ENCODE results near the gene PTPRM.

PTPRM gene

DNA sequence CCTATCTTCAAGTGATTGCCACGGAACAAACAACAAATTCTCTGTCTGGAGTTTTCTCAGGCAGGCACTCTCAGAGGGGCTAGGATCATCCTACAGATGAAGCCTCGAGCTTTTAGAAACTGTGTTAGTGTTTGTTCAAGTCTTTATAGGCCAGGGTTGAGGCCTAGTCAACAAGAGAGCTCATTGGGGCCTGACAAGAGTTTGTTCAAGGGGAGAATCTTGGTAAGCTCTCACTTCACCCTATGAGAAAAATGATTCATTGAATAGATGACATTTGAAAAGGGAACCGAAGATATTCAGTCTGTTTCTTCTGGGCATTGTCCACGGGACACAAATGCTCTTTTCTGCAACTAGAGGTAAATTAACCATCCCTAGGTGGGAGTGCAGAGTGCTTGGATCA is 476.9 kb downstream of the PTPRM start:
- no peak for DNase-seq (ENCODE audit: low read depth in 2 of 2)
- TF ChIP-seq CTCF (IDR thresholded peaks at IDR 0.05; ENCODE audit: low read depth, low read length): no peak
- H3K4me3 ChIP-seq (replicated peaks in 1 of 2; ENCODE audit: low read depth in 2 of 2, low read length in 2 of 2): no peak overlapping the region

DNA sequence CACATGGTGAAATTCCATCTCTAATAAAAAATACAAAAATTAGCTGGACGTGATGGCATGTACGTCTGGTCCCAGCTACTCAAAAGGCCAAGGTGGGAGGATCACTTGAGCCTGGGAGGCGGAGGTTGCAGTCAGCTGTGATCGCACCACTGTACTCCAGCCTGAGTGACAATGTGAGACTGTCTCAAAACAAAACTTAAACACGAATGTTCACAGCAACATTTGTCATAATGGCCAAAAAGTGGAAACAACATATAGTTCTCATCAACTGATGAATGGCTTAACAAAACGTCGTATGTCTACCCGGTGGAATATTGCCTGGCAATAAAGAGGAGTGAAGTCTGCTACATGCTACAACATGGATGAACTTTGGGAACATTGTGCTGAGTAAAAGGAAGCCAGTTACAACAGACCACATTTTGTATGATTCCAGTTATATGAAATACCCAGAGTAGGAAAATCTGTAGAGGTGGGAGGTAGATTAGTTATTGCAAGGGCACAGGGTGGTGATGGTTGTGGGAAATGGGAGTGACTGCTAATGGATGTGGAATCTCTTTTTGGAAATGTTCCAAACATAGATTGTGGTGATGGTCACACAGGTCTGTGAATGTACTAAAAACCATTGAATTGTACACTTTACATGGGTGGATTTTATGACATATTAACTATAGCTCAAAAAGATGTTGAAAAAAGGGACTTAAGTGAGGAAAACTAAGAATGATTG is 478.2 kb downstream of the PTPRM start:
- H3K4me3 ChIP-seq (replicated peaks in 1 of 2; ENCODE audit: low read depth in 2 of 2, low read length in 2 of 2): no peak overlapping the region
- no peak for TF ChIP-seq CTCF (IDR thresholded peaks at IDR 0.05; ENCODE audit: low read depth, low read length)
- peak in 1 of 2 donors; percentile 29 for DNase-seq (ENCODE audit: low read depth in 2 of 2)

DNA sequence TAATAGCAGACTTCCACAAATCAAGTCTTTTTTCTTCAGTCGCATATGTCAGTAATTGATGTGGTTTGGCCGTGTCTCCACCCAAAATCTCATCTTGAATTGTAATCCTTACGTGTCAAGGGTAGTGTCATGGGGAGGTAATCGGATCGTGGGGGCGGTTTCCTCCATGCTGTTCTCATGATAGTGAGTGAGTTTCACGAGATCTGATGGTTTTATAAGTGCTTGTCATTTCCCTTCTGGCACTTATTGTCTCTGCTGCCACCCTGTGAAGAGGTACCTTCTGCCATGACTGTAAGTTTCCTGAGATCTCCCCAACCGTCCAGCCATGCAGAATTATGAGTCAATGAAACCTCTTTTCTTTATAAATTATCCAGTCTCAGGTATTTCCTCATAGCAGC is 478.8 kb downstream of the PTPRM start:
- TF ChIP-seq CTCF (IDR thresholded peaks at IDR 0.05; ENCODE audit: low read depth, low read length): no peak
- H3K4me3 ChIP-seq (replicated peaks in 1 of 2; ENCODE audit: low read depth in 2 of 2, low read length in 2 of 2): no peak overlapping the region
- peak in 1 of 2 donors; percentile 12 for DNase-seq (ENCODE audit: low read depth in 2 of 2)

DNA sequence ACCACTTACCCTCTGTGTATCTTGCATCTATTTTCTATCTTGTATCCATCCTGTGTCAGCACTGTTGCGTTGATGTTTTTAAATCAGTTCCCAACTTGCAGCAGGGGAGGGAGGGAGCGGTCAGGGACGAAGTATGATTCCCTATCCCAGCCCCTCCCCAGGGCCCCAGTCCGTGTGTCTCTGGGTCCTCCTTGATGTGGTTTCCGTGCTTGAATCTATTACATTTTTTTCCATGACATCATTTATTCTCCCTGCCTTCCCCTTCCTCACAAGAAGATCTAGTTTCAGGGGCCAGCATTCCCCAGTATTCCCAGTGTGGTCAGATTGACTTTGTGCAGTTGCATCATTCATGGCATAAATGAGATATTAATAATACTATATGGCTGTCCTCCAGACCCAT is 479.3 kb downstream of the PTPRM start:
- no peak for TF ChIP-seq CTCF (IDR thresholded peaks at IDR 0.05; ENCODE audit: low read depth, low read length)
- H3K4me3 ChIP-seq (replicated peaks in 1 of 2; ENCODE audit: low read depth in 2 of 2, low read length in 2 of 2): no peak overlapping the region
- no peak for DNase-seq (ENCODE audit: low read depth in 2 of 2)

GRCh38 chr18:8049147-8049546 is 482.0 kb downstream of the PTPRM start:
- no peak overlapping the region for H3K4me3 ChIP-seq (replicated peaks in 1 of 2; ENCODE audit: low read depth in 2 of 2, low read length in 2 of 2)
- no peak for TF ChIP-seq CTCF (IDR thresholded peaks at IDR 0.05; ENCODE audit: low read depth, low read length)
- DNase-seq (ENCODE audit: low read depth in 2 of 2): peak in 1 of 2 donors; percentile 28

DNA sequence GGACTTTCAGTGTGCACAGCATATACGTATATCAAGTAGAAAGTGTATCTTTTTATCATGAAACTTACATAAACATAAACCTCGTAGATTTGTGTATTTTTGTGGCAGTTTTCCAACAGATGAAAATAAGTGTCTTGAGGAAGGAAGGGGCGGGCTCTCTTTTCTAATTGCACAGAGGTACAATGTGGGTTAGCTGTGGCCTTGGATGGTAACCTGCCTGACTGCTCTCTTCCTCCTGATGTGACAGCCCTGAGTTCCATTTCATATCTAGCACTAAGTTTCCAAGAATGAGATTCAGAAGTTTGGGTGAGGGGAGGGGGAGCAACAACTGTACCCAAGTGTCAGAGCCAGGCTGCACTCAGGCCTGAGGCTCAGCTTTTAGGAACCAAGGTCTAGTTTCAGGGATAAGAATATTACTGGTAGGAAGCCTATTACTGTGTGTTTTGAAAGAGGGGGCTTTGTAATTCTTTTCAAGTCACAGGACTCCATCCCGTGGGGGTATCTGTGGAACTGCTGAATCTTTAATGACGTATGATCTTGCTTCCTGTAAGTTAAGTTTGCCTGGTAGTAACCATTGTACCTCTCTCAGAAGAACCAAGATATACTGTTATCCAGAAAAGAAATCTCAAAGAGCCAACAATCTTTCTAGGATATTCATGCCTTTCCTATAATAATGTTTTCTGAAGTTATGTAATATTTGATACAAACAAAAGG is 483.7 kb downstream of the PTPRM start:
- no peak overlapping the region for H3K4me3 ChIP-seq (replicated peaks in 1 of 2; ENCODE audit: low read depth in 2 of 2, low read length in 2 of 2)
- no peak for TF ChIP-seq CTCF (IDR thresholded peaks at IDR 0.05; ENCODE audit: low read depth, low read length)
- DNase-seq (ENCODE audit: low read depth in 2 of 2): peak; percentile 20 to 26
